SU-DHL-6 (cell line): ENCODE results near the gene NT5C2.

ENCODE experiments used
- EZH2phosphoT487 ChIP-seq: fragments of 200-600 bp; sonication (generic), shearing (Covaris generic); conservative IDR thresholded peaks from 2 replicates; pipeline ENCODE4 v1.6.1; 2018; ENCODE audit warnings: mild to moderate bottlenecking, antibody characterized with exemption, low read length, moderate library complexity, mixed read lengths
- TF ChIP-seq, protein P1 (sequence below): fragments of 200-600 bp; sonication (generic); IDR thresholded peaks from one replicate; pipeline ENCODE4 v1.5.1; 2017; ENCODE audit warnings: antibody characterized with exemption, mild to moderate bottlenecking, low read length, moderate library complexity; ENCODE audit not compliant: insufficient read depth, poor library complexity, severe bottlenecking

DNA sequence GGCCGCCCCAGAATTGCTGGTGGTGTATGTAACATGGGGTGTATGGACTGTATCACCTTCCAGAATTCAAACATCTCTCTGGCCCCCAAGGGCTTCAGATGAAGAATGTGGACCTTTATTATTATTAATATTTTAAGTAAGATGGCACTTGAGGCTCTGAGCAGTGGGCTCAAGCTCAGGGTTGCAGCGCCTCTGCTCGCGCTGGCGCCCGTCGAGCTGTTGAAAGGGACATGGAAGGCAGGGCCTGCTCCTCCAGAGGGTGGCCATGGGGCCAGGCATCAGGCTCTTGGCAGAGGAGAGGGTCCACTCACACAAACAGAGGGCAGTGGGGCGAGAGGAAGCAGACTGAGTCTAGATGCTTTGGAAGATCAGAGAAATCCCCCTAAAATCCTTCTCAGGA, 120.2 kb downstream of the NT5C2 start:
- TF ChIP-seq, protein P1, sequence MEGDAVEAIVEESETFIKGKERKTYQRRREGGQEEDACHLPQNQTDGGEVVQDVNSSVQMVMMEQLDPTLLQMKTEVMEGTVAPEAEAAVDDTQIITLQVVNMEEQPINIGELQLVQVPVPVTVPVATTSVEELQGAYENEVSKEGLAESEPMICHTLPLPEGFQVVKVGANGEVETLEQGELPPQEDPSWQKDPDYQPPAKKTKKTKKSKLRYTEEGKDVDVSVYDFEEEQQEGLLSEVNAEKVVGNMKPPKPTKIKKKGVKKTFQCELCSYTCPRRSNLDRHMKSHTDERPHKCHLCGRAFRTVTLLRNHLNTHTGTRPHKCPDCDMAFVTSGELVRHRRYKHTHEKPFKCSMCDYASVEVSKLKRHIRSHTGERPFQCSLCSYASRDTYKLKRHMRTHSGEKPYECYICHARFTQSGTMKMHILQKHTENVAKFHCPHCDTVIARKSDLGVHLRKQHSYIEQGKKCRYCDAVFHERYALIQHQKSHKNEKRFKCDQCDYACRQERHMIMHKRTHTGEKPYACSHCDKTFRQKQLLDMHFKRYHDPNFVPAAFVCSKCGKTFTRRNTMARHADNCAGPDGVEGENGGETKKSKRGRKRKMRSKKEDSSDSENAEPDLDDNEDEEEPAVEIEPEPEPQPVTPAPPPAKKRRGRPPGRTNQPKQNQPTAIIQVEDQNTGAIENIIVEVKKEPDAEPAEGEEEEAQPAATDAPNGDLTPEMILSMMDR, result no peak
- no peak for TF ChIP-seq EZH2phosphoT487
